HEK293 (cell line): Measurements from ENCODE around the gene DYNLL1.
"Not testable (repeated sequence)": the region's sequence is repeated elsewhere in the genome, so short reads cannot be mapped to it uniquely, and the experiment has no call there.

Source experiments
- CTCF ChIA-PET: fragments of 350-600 bp; formaldehyde crosslinking; extraction: SDS; loops from one replicate; lab custom pipeline; 2021; ENCODE audit warnings: antibody characterized with exemption; lab: Yijun Ruan, JAX
- POLR2A ChIA-PET: fragments of 300-600 bp; formaldehyde crosslinking; extraction: SDS; loops from one replicate; lab custom pipeline; 2020; ENCODE audit warnings: antibody characterized with exemption, inconsistent platforms; lab: Yijun Ruan, JAX
- H3K27ac ChIP-seq: fragments of 200-500 bp; sonication (Bioruptor generic); 2 replicates; pipeline ENCODE4 v1.5.1; 2014; ENCODE audit warnings: low read depth, low read length, control low read depth, inconsistent platforms; ENCODE audit errors: extremely low read depth
- H3K36me3 ChIP-seq, 2 experiments: fragments of 200-500 bp in 1 of 2; sonication (Bioruptor generic) in 1 of 2; 1 replicate in 1 of 2; 2 replicates in 1 of 2; pipeline ENCODE4 v1.5.1; 2014 to 2017; ENCODE audit warnings: inconsistent platforms in 2 of 2, low read length in 2 of 2; ENCODE audit not compliant: control insufficient read depth in 2 of 2, insufficient read depth in 1 of 2
- H3K4me1 ChIP-seq: fragments of 200-500 bp; sonication (Bioruptor generic); 2 replicates; pipeline ENCODE4 v1.5.1; 2014; ENCODE audit warnings: mild to moderate bottlenecking, low read length, inconsistent platforms; ENCODE audit not compliant: control insufficient read depth, insufficient read depth
- H3K4me3 ChIP-seq: 2 replicates; pipeline ENCODE4 v1.5.1; 2011; ENCODE audit warnings: low read depth, mild to moderate bottlenecking, control low read depth, low read length, moderate library complexity
- H3K9me3 ChIP-seq: fragments of 200-500 bp; sonication (Bioruptor generic); 2 replicates; pipeline ENCODE4 v1.5.1; 2014; ENCODE audit warnings: low read depth, low read length, inconsistent platforms; ENCODE audit not compliant: control insufficient read depth, insufficient read depth
- KLF9 ChIP-seq: fragments of 450-650 bp; formaldehyde crosslinking; IDR thresholded peaks from 2 replicates; pipeline ENCODE4 v1.5.1; 2016; ENCODE audit warnings: missing biosample characterization, missing genetic modification characterization, low read depth
- ZNF121 ChIP-seq: fragments of 450-650 bp; formaldehyde crosslinking; IDR thresholded peaks from 2 replicates; pipeline ENCODE4 v1.5.1; 2016; ENCODE audit warnings: missing biosample characterization, missing genetic modification characterization
- ZNF366 ChIP-seq: fragments of 450-650 bp; formaldehyde crosslinking; conservative IDR thresholded peaks from 2 replicates; pipeline ENCODE4 v1.5.1; 2016; ENCODE audit warnings: missing biosample characterization, missing genetic modification characterization
- ZNF626 ChIP-seq: fragments of 450-650 bp; sonication (Bioruptor Pico); formaldehyde crosslinking; IDR thresholded peaks from 2 replicates; pipeline ENCODE4 v1.5.1; 2018; ENCODE audit warnings: missing biosample characterization, missing genetic modification characterization, inconsistent platforms
- ZNF791 ChIP-seq: fragments of 450-650 bp; formaldehyde crosslinking; IDR thresholded peaks from 2 replicates; pipeline ENCODE4 v1.5.1; 2016; ENCODE audit warnings: missing biosample characterization, missing genetic modification characterization
- ZNF843 ChIP-seq: fragments of 450-650 bp; formaldehyde crosslinking; IDR thresholded peaks from 2 replicates; pipeline ENCODE4 v1.5.1; 2016; ENCODE audit warnings: missing biosample characterization, missing genetic modification characterization
- TF ChIP-seq, protein P1 (sequence below): fragments of 450-650 bp; formaldehyde crosslinking; IDR thresholded peaks from 2 replicates; pipeline ENCODE4 v1.5.1; 2016; ENCODE audit warnings: missing biosample characterization, missing genetic modification characterization
- TF ChIP-seq, protein P2 (sequence below): fragments of 450-650 bp; formaldehyde crosslinking; IDR thresholded peaks from 2 replicates; pipeline ENCODE4 v1.5.1; 2017; ENCODE audit warnings: missing biosample characterization, mild to moderate bottlenecking, missing genetic modification characterization, moderate library complexity
- TF ChIP-seq, protein P3 (sequence below): fragments of 450-650 bp; formaldehyde crosslinking; IDR thresholded peaks from 2 replicates; pipeline ENCODE4 v1.5.1; 2016; ENCODE audit warnings: missing biosample characterization, missing genetic modification characterization
- TF ChIP-seq, protein P4 (sequence below): fragments of 450-650 bp; formaldehyde crosslinking; IDR thresholded peaks from 2 replicates; pipeline ENCODE4 v1.5.1; 2016; ENCODE audit warnings: missing biosample characterization, missing genetic modification characterization
- TF ChIP-seq, protein P5 (sequence below): fragments of 450-650 bp; formaldehyde crosslinking; IDR thresholded peaks from 2 replicates; pipeline ENCODE4 v1.5.1; 2016; ENCODE audit warnings: missing biosample characterization, missing genetic modification characterization, low read depth

DYNLL1 gene

DNA sequence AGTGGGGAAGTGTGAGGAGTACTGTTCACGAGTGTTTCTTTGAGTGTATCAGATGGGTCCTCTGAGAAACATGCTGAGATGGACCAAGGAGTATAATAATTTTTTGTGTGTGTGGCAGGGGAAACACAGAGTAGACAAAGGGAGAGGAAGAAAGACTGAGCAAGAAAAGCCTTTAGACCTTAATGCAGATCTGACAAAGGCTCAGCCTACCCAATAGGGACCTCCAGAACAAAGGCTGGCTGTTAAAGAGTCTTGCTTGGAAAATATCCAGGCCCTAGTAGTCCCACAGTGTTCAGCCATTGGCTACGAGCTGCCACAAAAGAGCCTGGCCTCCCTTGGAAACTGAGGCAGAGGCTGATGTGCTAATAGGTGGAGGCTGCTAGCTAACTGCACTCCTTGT, 19.6 kb downstream of the DYNLL1 start (continued):
- TF ChIP-seq ZNF843 (tag by site-specific recombination) (no peak), KLF9 (tag by site-specific recombination) (no peak), ZNF791 (tag by site-specific recombination) (no peak), ZNF626 (tag by site-specific recombination) (no peak)
- TF ChIP-seq, protein P1, sequence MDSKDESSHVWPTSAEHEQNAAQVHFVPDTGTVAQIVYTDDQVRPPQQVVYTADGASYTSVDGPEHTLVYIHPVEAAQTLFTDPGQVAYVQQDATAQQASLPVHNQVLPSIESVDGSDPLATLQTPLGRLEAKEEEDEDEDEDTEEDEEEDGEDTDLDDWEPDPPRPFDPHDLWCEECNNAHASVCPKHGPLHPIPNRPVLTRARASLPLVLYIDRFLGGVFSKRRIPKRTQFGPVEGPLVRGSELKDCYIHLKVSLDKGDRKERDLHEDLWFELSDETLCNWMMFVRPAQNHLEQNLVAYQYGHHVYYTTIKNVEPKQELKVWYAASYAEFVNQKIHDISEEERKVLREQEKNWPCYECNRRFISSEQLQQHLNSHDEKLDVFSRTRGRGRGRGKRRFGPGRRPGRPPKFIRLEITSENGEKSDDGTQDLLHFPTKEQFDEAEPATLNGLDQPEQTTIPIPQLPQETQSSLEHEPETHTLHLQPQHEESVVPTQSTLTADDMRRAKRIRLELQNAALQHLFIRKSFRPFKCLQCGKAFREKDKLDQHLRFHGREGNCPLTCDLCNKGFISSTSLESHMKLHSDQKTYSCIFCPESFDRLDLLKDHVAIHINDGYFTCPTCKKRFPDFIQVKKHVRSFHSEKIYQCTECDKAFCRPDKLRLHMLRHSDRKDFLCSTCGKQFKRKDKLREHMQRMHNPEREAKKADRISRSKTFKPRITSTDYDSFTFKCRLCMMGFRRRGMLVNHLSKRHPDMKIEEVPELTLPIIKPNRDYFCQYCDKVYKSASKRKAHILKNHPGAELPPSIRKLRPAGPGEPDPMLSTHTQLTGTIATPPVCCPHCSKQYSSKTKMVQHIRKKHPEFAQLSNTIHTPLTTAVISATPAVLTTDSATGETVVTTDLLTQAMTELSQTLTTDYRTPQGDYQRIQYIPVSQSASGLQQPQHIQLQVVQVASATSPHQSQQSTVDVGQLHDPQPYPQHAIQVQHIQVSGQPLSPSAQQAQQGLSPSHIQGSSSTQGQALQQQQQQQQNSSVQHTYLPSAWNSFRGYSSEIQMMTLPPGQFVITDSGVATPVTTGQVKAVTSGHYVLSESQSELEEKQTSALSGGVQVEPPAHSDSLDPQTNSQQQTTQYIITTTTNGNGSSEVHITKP (tag by site-specific recombination), result no peak
- TF ChIP-seq, protein P2, sequence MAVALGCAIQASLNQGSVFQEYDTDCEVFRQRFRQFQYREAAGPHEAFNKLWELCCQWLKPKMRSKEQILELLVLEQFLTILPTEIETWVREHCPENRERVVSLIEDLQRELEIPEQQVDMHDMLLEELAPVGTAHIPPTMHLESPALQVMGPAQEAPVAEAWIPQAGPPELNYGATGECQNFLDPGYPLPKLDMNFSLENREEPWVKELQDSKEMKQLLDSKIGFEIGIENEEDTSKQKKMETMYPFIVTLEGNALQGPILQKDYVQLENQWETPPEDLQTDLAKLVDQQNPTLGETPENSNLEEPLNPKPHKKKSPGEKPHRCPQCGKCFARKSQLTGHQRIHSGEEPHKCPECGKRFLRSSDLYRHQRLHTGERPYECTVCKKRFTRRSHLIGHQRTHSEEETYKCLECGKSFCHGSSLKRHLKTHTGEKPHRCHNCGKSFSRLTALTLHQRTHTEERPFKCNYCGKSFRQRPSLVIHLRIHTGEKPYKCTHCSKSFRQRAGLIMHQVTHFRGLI (tag by site-specific recombination), result no peak
- TF ChIP-seq, protein P3, sequence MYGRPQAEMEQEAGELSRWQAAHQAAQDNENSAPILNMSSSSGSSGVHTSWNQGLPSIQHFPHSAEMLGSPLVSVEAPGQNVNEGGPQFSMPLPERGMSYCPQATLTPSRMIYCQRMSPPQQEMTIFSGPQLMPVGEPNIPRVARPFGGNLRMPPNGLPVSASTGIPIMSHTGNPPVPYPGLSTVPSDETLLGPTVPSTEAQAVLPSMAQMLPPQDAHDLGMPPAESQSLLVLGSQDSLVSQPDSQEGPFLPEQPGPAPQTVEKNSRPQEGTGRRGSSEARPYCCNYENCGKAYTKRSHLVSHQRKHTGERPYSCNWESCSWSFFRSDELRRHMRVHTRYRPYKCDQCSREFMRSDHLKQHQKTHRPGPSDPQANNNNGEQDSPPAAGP (tag by site-specific recombination), result no peak
- TF ChIP-seq, protein P4, sequence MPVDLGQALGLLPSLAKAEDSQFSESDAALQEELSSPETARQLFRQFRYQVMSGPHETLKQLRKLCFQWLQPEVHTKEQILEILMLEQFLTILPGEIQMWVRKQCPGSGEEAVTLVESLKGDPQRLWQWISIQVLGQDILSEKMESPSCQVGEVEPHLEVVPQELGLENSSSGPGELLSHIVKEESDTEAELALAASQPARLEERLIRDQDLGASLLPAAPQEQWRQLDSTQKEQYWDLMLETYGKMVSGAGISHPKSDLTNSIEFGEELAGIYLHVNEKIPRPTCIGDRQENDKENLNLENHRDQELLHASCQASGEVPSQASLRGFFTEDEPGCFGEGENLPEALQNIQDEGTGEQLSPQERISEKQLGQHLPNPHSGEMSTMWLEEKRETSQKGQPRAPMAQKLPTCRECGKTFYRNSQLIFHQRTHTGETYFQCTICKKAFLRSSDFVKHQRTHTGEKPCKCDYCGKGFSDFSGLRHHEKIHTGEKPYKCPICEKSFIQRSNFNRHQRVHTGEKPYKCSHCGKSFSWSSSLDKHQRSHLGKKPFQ, result no peak
- TF ChIP-seq, protein P5, sequence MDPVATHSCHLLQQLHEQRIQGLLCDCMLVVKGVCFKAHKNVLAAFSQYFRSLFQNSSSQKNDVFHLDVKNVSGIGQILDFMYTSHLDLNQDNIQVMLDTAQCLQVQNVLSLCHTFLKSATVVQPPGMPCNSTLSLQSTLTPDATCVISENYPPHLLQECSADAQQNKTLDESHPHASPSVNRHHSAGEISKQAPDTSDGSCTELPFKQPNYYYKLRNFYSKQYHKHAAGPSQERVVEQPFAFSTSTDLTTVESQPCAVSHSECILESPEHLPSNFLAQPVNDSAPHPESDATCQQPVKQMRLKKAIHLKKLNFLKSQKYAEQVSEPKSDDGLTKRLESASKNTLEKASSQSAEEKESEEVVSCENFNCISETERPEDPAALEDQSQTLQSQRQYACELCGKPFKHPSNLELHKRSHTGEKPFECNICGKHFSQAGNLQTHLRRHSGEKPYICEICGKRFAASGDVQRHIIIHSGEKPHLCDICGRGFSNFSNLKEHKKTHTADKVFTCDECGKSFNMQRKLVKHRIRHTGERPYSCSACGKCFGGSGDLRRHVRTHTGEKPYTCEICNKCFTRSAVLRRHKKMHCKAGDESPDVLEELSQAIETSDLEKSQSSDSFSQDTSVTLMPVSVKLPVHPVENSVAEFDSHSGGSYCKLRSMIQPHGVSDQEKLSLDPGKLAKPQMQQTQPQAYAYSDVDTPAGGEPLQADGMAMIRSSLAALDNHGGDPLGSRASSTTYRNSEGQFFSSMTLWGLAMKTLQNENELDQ, result no peak
- TF ChIP-seq, all 188 proteins: peak for 0

DNA sequence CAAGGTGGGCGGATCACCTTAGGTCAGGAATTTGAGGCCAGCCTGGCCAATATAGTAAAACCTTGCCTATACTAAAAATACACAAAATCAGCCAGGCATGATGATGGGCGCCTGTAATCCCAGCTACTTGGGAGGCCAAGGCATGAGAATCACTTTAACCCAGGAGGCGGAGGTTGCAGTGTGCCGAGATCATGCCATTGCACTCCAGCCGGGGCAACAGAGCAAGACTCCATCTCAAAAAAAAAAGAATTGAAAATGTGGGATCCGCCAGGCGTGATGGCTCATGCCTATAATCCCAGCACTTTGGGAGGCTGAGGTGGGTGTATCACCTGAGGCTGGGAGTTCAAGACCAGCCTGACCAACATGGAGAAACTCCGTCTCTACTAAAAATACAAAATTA, 23.4 kb downstream of the DYNLL1 start:
- TF ChIP-seq ZNF121 (tag by site-specific recombination), result peak; percentile 93
- POLR2A ChIA-PET, H3K27ac ChIP-seq, H3K9me3 ChIP-seq, H3K4me1 ChIP-seq, CTCF ChIA-PET, H3K4me3 ChIP-seq: not testable (repeated sequence)
- peaks cover 14 to 25% of the 10 kb centered on the region in 2 experiments for H3K36me3 ChIP-seq

DNA sequence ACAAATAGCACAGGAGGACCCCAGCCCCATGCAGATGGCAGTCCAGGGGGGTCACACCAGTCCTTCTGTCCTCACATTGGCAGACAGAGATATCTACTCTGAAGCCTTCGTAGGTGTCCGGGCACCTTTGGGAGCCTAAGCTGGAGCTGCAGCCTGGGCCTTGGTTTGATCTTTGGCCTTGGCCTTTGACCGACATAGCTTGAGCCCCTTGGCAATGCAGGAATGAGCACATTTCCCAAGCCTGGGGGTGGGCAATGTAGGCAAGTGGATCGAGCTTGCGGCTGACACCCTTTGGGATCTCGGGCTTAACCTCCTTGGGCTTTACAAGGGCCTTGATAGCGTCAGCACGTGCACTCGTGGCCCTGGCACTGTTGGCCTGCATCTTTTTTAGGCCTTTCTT, 26.7 kb downstream of the DYNLL1 start:
- no peak overlapping the region for H3K4me3 ChIP-seq
- ChIA-PET CTCF (interaction anchor here (0.6 to 1.3 kb wide), 2 partner anchors 13 to 57 kb away, joined by 4 to 5 read pairs; no protein-coding TSS in a partner anchor), POLR2A (interaction anchor here (1.4 kb wide), 1 partner anchor 27 kb away, joined by 6 read pairs; the partner anchor contains the start of gene DYNLL1)
- no peak overlapping the region for H3K27ac ChIP-seq
- H3K36me3 ChIP-seq, result no peaks in the 10 kb centered on the region; a peak in 1 of 3 replicates
- no peaks in the 10 kb centered on the region for H3K4me1 ChIP-seq
- no peaks in the 10 kb centered on the region for H3K9me3 ChIP-seq
- no peak for TF ChIP-seq ZNF366 (tag by site-specific recombination)
